Breast epithelium (tissue), 4 donors: ENCODE results near the gene DNAH17. TPM values are rescaled to one million over a fixed set of nuclear protein-coding genes. Genes with fewer than 3 reads are reported as not detected.

Experiments used
- DNase-seq, 2 donors: peaks; one replicate each; pipeline ENCODE4 v3.0.0-alpha.2; 2019; ENCODE audit warnings: low spot score in 2 of 2
- H3K27ac ChIP-seq, 2 donors: fragments of 200-600 bp; sonication (generic) in 1 of 2; one replicate each; pipeline ENCODE4 v1.5.1; 2016 to 2019; ENCODE audit warnings: mild to moderate bottlenecking in 1 of 2
- H3K27me3 ChIP-seq, 2 donors: fragments of 200-600 bp; sonication (generic) in 1 of 2; one replicate each; pipeline versions ENCODE4 v1.5.1 to v1.6.0; 2017 to 2019; ENCODE audit warnings: control low read depth in 1 of 2, mild to moderate bottlenecking in 1 of 2
- H3K36me3 ChIP-seq: fragments of 200-600 bp; one replicate; pipeline ENCODE4 v1.5.1; 2019
- H3K4me1 ChIP-seq, 2 donors: fragments of 200-600 bp; sonication (generic); one replicate each; pipeline ENCODE4 v1.5.1; 2016 to 2019; ENCODE audit warnings: control low read depth in 1 of 2
- H3K4me3 ChIP-seq, 3 donors: fragments of 200-600 bp; sonication (generic); 1 replicate in 2 of 3; 2 replicates in 1 of 3; pipeline ENCODE4 v1.5.1; 2016 to 2019; ENCODE audit warnings: mild to moderate bottlenecking in 3 of 3, moderate library complexity in 2 of 3
- H3K9me3 ChIP-seq, 2 donors: fragments of 200-600 bp; sonication (generic) in 1 of 2; one replicate each; pipeline ENCODE4 v1.5.1; 2016 to 2019; ENCODE audit warnings: control low read depth in 1 of 2
- POLR2A ChIP-seq: fragments of 450-650 bp; IDR thresholded peaks from one replicate; pipeline ENCODE4 v1.6.1; 2016; ENCODE audit warnings: antibody characterized with exemption, mild to moderate bottlenecking, moderate library complexity
- POLR2AphosphoS5 ChIP-seq, 3 donors: sonication (generic); formaldehyde crosslinking; IDR thresholded peaks; one replicate each; pipeline ENCODE4 v1.6.1; 2017; ENCODE audit warnings: antibody characterized with exemption in 3 of 3
- intact Hi-C: fragments of 100-400 bp; cut with DNase I; formaldehyde crosslinking; loops from one replicate; pipeline ENCODE4 v1.15.1; 2023; ENCODE audit warnings: low total_unique reads
- total RNA-seq, 3 donors: library from RNA; depleted of rRNA; stranded (reverse); fragments of >200 nt; gene quantifications; one replicate each; pipeline ENCODE4 v1.1.0, GENCODE V29; 2016
- TF ChIP-seq, protein P1 (sequence below), 3 donors: fragments of 450-650 bp; IDR thresholded peaks; one replicate each; pipeline ENCODE4 v1.5.1; 2016 to 2017; ENCODE audit warnings: antibody characterized with exemption in 3 of 3, mild to moderate bottlenecking in 3 of 3, moderate library complexity in 3 of 3

DNAH17 gene
- total RNA-seq, 3 donors from 2014 or later, result 0.15 to 0.33 TPM; not detected in 1

DNA sequence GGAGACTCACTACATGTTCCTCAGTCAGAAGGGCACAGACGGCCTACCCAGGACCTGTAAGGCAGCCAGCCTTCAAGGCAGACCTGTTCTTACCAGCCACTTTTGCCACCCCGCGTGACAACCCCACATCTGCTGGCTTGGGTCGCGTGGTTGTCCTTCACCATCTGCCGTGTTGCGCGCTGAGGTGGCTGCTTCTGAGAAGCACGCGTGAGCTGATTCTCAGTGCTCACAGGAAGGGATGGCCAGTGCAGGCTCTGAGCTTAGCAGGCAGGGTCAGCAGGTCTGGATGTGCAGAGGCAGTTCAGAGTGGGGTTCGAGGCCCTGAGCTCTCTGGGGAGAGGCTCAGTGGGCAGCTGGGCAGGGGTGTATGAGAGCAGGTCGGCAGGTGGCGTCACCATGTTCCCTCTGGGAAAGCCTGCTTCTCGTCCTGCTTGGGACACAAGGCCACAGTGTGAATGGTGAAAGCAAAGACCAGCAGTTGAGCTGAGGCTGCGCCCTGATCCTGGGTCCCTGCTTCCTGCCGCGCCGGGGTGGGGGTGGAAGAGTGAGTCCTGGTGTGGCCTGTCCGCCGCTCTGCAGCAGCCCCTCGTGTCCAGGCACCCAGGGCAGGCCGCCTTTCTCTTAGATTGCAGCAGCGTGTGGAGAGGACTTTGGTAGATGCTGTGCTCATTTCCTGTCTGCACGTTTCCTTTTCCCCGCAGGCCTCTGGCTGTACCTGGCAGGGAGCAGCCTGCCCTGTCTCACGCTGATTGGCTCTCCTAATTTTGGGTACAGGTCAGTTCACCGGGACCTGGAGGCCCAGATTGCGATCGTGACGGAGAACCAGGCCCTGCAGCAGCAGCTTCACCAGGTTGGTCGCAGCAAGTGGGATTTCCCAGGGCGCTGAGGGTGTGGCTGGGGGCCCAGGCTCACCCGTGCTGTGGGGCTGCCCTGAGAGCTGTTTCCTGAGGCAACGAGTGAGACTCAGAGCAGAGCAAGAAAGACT, 162.7 kb downstream of the DNAH17 start:
- H3K36me3 ChIP-seq, result no peaks in the 10 kb centered on the region
- TF ChIP-seq POLR2AphosphoS5 (IDR thresholded peaks at IDR 0.05) (no peak), POLR2A (no peak)
- TF ChIP-seq, protein P1, sequence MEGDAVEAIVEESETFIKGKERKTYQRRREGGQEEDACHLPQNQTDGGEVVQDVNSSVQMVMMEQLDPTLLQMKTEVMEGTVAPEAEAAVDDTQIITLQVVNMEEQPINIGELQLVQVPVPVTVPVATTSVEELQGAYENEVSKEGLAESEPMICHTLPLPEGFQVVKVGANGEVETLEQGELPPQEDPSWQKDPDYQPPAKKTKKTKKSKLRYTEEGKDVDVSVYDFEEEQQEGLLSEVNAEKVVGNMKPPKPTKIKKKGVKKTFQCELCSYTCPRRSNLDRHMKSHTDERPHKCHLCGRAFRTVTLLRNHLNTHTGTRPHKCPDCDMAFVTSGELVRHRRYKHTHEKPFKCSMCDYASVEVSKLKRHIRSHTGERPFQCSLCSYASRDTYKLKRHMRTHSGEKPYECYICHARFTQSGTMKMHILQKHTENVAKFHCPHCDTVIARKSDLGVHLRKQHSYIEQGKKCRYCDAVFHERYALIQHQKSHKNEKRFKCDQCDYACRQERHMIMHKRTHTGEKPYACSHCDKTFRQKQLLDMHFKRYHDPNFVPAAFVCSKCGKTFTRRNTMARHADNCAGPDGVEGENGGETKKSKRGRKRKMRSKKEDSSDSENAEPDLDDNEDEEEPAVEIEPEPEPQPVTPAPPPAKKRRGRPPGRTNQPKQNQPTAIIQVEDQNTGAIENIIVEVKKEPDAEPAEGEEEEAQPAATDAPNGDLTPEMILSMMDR (IDR thresholded peaks at IDR 0.05), result no peak
- H3K27ac ChIP-seq, result peak overlapping the region; percentile 10 to 94
- H3K4me3 ChIP-seq, result no peak overlapping the region
- H3K4me1 ChIP-seq, result no peaks in the 10 kb centered on the region
- no peaks in the 10 kb centered on the region for H3K27me3 ChIP-seq
- no peaks in the 10 kb centered on the region for H3K9me3 ChIP-seq
- no peak for DNase-seq
- intact Hi-C loops, result no loop called here

DNA sequence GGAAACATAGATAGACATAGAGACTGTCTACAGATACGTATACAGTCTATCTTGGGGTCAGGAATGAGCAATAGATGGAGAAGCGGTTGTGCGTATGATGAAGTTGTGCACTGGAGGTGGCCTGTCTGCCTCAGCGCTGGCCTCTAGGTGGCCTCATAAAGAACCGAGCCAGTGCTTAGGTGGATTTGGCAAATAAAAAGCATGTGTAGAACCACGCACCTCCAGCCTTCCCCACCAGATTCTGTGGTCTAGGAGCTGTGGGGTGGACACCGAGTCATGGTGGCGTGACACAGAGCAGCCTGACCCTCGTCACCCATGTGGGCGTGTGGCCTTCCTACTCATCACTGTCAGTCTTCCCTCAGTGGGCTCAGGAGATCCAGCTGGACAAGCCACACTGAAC, 164.8 kb downstream of the DNAH17 start:
- Histone ChIP-seq H3K4me1 (no peaks in the 10 kb centered on the region), H3K4me3 (no peak overlapping the region), H3K27ac (peak overlapping the region in 1 of 2 donors; percentile 72), H3K9me3 (no peaks in the 10 kb centered on the region), H3K36me3 (no peaks in the 10 kb centered on the region), H3K27me3 (no peaks in the 10 kb centered on the region)
- no peak for TF ChIP-seq POLR2A
- no peak for TF ChIP-seq POLR2AphosphoS5 (IDR thresholded peaks at IDR 0.05)
- TF ChIP-seq, protein P1 (IDR thresholded peaks at IDR 0.05), result no peak
- no peak for DNase-seq
- intact Hi-C loops, result no loop called here

DNA sequence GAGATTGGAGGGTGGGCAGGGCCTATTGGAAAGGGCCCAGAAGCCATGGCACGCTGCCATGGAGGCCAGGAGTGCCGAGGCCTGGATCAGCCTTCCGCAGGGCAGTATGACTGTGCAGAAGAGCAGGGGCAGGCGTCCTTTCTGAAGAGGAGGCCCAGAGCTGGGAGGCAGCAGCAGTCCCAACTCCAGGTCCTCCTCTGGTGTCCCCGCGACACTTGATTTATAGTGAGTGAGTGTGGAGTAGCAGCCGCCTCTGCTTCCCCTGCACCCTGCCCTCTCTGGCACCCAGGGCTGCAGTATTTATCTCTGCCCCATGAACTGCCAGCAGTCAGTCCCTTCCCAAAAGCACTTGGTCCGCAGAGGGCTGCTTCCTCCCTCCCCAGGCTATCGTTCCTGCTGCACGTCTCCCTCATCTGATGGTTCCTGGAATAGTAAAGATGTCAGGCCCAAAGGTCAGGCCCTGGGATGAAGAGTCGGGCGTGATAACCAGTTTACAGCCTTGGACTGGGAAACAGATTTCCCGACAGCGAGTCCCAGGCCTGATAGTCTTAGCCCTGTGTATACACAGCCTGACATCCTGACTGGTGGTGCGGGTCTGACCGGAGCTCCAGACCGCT, 165.8 kb downstream of the DNAH17 start:
- H3K27me3 ChIP-seq, result no peaks in the 10 kb centered on the region
- no peaks in the 10 kb centered on the region for H3K36me3 ChIP-seq
- H3K9me3 ChIP-seq, result no peaks in the 10 kb centered on the region
- DNase-seq, result no peak
- intact Hi-C loops, result no loop called here
- no peaks in the 10 kb centered on the region for H3K4me1 ChIP-seq
- TF ChIP-seq POLR2A (no peak), POLR2AphosphoS5 (IDR thresholded peaks at IDR 0.05) (no peak)
- TF ChIP-seq, protein P1 (IDR thresholded peaks at IDR 0.05), result no peak
- peak overlapping the region in 1 of 2 donors; percentile 43 for H3K27ac ChIP-seq
- H3K4me3 ChIP-seq, result no peak overlapping the region

DNA sequence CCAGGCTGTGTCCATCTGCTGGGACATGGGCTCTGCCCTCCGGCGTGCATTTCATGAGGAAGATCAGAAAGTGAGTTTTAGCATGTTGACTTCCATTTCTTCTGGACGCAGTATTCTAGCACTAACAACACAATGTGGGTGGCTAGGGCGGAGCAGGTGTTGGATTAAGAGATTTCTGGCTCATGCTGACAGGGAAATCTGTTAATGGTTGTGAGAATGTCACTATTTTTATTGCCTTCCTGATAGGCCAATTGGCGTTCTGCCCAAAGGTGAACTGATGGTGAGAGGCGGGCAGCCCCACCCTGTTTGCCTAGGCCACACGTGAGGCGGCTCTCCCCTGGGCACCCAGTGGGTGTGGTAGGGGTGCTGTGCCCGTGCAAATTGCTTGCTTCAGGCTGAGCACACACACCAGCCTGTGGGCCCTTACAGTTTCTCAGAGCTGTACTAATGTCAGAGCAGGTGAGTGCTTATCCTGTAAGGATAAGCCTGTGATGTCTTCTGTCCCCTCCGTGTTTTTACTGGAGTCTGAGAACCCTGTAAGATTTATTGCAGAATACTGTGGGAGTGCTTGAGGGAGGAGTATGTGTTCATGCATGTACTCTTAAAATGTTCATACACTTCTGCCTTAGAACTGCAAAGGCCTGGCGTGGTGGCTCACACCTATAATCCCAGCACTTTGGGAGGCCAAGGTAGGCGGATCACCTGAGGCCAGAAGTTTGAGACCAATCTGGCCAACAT, 167.8 kb downstream of the DNAH17 start:
- no peak for DNase-seq
- Histone ChIP-seq H3K9me3 (no peaks in the 10 kb centered on the region), H3K36me3 (no peaks in the 10 kb centered on the region), H3K4me3 (no peak overlapping the region), H3K4me1 (no peaks in the 10 kb centered on the region), H3K27ac (peak overlapping the region in 1 of 2 donors; percentile 9), H3K27me3 (no peaks in the 10 kb centered on the region)
- intact Hi-C loops, result no loop called here
- TF ChIP-seq, protein P1 (IDR thresholded peaks at IDR 0.05), result no peak
- TF ChIP-seq POLR2A, result no peak
- no peak for TF ChIP-seq POLR2AphosphoS5 (IDR thresholded peaks at IDR 0.05)
